Measurements from ENCODE around the gene TRDN.
"Not testable (repeated sequence)": the region's sequence is repeated elsewhere in the genome, so short reads cannot be mapped to it uniquely, and the experiment has no call there.

The TRDN gene

DNA sequence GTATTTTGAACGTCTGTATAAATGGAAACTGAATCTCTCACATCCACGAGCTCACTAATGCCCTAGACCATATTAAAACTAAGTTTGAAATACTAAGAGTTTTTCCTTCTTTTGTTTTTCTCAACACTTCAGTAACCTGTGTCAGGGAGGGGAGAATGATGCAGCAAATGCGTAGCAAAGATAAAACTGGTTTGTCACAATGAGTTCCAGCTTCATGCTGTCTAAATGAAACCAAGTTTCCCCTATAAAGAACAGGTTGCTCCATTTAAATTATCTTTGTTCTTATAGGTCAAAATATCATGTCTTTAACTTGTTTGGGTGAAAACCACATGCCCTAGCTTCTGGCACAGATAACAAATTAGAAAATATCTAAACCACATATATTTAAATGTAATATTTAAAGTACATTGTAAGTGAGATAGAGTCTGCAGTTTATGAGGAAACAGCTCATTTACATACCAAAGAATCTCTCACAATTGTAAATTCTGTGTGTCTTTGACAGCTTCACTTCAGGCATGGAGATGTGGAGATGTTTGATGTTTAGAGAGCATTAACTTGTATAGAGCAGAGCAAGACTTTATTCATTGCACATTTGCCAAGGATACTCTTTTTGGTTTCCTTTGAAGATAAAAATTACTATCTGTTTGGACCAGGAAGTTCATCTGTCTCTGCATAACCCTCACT is 7.3 kb downstream of the TRDN start:
- no peak for DNase-seq (ENCODE audit: low spot score)

- no peak for DNase-seq (ENCODE audit: low spot score)
Measured at GRCh38 chr6:123625696-123626095, 11.1 kb downstream of the TRDN start.

DNA sequence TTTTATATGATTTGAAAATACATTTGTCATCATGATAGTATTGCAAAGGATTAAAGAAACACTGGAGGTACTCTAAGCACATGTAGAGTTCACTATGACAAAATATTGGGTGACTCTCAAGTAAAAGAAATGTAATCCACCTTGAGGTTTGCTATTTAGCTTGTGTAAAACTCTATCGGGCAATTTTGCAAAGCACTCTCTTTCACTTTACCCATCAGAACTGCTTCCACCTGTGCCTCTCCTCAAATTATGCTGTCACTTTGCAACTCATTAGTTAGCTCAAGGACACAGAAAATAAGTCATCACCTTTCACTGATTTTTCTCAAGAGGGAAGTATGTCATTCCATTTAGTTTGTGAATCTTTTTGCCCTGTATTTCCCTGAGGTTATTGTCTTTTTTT is 14.0 kb downstream of the TRDN start:
- no peak for DNase-seq (ENCODE audit: low spot score)

DNA sequence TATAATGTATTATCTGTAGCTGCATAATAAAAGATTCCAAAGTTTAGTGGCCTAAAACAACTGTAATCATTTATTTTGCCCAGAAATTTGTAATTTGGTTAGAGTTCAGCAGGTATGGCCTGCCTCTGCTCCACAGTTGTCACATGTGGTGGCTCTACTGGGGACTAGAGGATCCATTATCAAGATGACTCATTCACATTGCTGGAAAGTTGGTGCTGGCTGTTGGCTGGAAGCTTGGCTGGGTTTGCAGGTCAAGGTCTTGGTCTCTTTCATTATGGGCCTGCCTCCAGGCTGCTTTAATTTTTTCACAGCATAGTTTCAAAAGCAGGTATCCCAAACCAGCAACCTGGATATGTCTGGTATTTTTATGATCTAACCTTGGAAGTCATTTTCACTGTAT is 17.6 kb downstream of the TRDN start:
- no peak for DNase-seq (ENCODE audit: low spot score)

- no peak for DNase-seq (ENCODE audit: low spot score)
Measured at GRCh38 chr6:123616942-123617341, 19.8 kb downstream of the TRDN start.

GRCh38 chr6:123616016-123616415 is 20.7 kb downstream of the TRDN start:
- no peak for DNase-seq (ENCODE audit: low spot score)

GRCh38 chr6:123610779-123611178 is 26.0 kb downstream of the TRDN start:
- no peak for DNase-seq (ENCODE audit: low spot score)

DNA sequence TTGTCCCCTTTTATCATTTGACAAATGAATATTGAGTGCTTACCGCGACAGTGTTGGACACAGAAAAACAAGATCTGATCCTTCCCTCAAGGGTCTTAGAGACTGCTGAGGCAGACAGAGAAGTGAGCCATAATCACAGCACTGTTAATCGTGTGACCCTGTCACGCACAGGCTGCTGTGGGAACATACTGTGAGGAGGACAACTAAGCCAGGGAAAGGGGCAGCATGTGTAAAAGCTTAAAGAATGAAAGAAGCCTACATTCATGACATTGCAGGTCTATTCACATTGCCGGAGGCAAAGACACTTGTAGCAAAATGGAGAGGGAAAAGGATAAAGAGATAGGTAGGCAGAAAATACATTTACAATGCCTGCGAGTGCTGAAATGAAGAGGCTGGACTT is 32.7 kb downstream of the TRDN start:
- no peak for DNase-seq (ENCODE audit: low spot score)

- DNase-seq (ENCODE audit: low spot score) = no peak
Measured at GRCh38 chr6:123598011-123598410, 38.7 kb downstream of the TRDN start.

DNA sequence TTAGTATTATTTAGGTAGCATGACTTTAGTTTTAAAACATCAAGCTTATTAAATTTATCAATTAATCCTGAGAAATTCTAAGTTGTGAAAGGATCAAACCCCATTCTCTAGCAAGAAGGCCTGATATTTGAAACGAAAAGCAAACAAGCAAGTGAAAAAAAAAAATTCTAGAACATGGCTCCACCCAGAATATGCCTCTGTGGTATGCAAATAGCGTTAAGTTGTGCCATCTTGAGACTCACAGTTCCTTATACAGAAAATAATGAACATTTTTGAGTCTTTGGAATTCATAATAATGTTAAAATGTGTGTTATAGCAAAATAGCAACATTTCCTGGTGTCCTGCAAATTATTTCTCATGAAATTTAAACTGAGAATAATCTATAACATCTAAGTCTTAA is 42.0 kb downstream of the TRDN start:
- DNase-seq (ENCODE audit: low spot score) = no peak

- DNase-seq (ENCODE audit: low spot score) = no peak
Measured at GRCh38 chr6:123592426-123592825, 44.3 kb downstream of the TRDN start.

- DNase-seq (ENCODE audit: low spot score) = no peak
Measured at GRCh38 chr6:123589973-123590372, 46.8 kb downstream of the TRDN start.

GRCh38 chr6:123589317-123589716 is 47.4 kb downstream of the TRDN start:
- no peak for DNase-seq (ENCODE audit: low spot score)

DNA sequence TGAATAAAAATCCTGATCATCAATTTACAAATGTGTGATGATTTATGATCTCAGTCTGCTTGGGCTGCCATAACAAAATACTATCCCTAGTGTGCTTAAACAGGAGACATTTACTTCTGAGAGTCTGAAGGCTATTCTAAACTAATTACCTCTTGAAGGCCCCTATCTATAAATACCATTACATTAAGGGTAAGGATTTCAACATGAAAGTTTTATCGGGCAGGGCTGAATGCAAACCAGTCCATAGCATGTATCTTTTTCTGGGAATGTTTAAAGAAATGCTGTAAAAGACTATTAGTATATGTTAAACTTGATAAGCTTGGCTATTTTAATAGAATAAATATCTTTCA is 48.2 kb downstream of the TRDN start:
- no peak for DNase-seq (ENCODE audit: low spot score)

DNA sequence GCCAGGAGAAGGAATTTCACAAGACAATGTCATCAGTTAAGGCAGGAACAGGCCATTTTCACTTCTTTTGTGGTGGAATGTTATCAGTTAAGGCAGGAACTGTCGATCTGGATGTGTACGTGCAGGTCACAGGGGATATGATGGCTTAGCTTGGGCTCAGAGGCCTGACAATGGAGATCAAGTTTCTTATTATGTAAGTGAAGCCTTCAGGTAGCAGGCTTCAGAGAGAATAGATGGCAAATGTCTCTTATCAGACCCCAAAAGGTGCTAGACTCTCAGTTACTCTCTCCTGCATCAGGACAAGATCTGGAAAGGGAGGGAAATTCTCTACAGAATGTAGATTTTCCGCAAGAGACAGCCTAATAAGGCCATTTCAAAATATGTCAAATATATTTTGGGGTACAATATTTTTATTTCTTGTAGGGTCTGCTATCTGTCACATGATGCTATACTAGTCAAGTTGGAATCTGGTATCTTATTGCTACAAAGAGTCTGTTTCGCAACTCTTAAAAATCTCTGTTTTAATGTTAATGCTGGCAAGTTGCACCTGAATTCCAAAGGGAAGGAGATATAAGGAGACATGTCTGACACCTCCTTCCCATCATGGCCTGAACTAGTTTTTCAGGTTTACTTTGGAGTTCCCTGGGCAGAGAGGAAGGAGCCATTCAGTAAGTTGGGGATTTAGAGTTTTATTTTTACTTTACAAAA is 48.8 kb downstream of the TRDN start:
- no peak for DNase-seq (ENCODE audit: low spot score)

DNA sequence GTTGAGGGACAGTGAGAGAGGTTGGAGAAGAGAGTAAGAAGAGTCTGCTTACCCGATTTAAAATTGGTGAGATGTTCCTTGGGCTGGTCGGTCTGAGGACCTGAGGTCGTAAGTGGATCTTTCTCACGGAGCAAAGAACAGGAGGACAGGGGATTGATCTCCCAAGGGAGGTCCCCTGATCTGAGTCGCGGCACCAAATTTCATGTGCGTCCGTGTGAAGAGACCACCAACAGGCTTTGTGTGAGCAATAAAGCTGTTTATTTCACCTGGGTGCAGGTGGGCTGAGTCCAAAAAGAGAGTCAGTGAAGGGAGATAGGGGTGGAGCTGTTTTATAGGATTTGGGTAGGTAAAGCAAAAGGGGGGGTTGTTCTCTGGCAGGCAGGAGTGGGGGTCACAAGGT is 49.3 kb downstream of the TRDN start:
- DNase-seq (ENCODE audit: low spot score) = not testable (repeated sequence)

DNA sequence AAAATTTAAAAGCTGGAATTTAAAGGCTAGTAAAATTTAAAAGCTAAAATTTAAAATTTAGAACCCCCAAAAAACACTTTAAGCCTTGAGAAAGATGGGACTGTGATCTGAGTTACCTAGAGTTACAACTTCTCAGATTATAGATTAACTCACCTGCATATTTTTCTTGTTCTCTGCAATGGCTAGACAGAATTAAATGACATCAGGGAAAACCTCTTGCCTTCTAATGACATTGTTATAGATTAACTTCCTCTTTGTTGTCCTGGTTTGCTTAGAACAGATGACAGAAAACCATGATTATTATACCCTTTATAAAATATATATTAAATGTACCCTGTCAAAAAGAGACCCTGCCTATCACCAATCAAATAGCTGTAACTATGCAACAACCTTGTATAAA is 56.4 kb downstream of the TRDN start:
- no peak for DNase-seq (ENCODE audit: low spot score)

DNA sequence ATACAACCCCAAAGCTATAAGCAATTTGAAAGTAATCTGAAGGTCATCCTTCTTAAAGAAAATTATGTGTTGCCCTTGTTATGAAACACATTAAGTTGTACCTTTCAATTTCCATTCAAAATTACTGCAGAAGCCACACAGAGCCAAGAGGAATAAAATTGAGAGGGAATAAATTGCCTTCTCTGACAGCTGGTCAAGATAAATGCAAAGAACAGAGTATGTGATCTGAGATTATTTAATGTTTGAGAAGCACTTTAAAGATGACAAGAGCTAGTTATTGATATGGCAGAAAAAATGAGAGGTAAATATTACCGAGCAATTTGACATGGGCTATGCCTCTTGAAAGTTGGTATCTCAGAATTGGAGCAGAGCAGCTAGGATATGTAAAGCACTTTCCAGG is 61.6 kb downstream of the TRDN start:
- DNase-seq (ENCODE audit: low spot score) = no peak

GRCh38 chr6:123570813-123571684 is 65.7 kb downstream of the TRDN start:
- DNase-seq (ENCODE audit: low spot score) = no peak

DNA sequence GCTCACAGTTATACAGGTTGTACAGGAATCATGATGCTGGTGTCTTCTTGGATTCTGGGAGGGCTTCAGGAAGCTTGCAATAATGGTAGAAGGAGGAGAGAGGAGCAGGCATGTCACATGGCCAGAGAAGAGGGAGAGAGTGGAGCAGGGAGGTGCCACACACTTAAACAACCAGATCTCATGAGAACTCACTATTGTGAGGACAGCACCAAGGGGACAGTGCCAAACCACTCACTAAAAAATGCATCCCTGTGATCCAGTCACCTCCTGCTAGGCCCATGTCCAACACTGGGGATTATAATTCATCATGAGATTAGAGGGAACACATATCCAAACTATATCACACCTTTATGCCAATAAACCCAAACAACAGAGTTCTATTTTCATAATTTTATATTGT is 67.2 kb downstream of the TRDN start:
- no peak for DNase-seq (ENCODE audit: low spot score)

- DNase-seq (ENCODE audit: low spot score) = no peak
Measured at GRCh38 chr6:123565529-123565928, 71.2 kb downstream of the TRDN start.

GRCh38 chr6:123564361-123564760 is 72.4 kb downstream of the TRDN start:
- DNase-seq (ENCODE audit: low spot score) = no peak

- no peak for DNase-seq (ENCODE audit: low spot score)
Measured at GRCh38 chr6:123562677-123563076, 74.1 kb downstream of the TRDN start.

All from kidney capillary endothelial cell (primary cell).